SK-N-SH treated with all-trans-retinoic acid at 6 μM for 48 hours (cell line): Measurements from ENCODE around the gene SAMD4A.
"Not testable (repeated sequence)": the region's sequence is repeated elsewhere in the genome, so short reads cannot be mapped to it uniquely, and the experiment has no call there.

Experiments used
- ATAC-seq: fragments of 200-7000 bp; cut with Tn5 transposase; 3 replicates; pipeline ENCODE4 v1.9.1; 2020; ENCODE audit warnings: mild to moderate bottlenecking, moderate library complexity
- BACH2 ChIP-seq: fragments of 250-450 bp; sonication (Bioruptor Pico); IDR thresholded peaks from 2 replicates; pipeline ENCODE4 v1.9.0; 2021; ENCODE audit warnings: mild to moderate bottlenecking, borderline replicate concordance
- CSDC2 ChIP-seq: fragments of 250-450 bp; sonication (Bioruptor Pico); IDR thresholded peaks from 2 replicates; pipeline ENCODE4 v1.5.0; 2020; ENCODE audit warnings: mild to moderate bottlenecking, moderate library complexity
- ESRRG ChIP-seq: fragments of 250-450 bp; sonication (Bioruptor Pico); IDR thresholded peaks from 2 replicates; pipeline ENCODE4 v1.6.1; 2021; ENCODE audit warnings: mild to moderate bottlenecking
- GLIS3 ChIP-seq: fragments of 250-450 bp; sonication (Bioruptor Pico); IDR thresholded peaks from 2 replicates; pipeline ENCODE4 v1.5.0; 2020; ENCODE audit warnings: mild to moderate bottlenecking, moderate library complexity
- ISL1 ChIP-seq: fragments of 250-450 bp; sonication (Bioruptor Pico); IDR thresholded peaks from 2 replicates; pipeline ENCODE4 v2.1.2; 2022; ENCODE audit warnings: mild to moderate bottlenecking, moderate library complexity
- OSR1 ChIP-seq: fragments of 250-450 bp; sonication (Bioruptor Pico); IDR thresholded peaks from 2 replicates; pipeline ENCODE4 v1.8.0; 2022; ENCODE audit warnings: moderate library complexity, mild to moderate bottlenecking, inconsistent platforms
- PPARA ChIP-seq: fragments of 250-450 bp; sonication (Bioruptor Pico); IDR thresholded peaks from 2 replicates; pipeline ENCODE4 v1.5.0; 2020; ENCODE audit warnings: mild to moderate bottlenecking, borderline replicate concordance
- RARB ChIP-seq: fragments of 250-450 bp; sonication (Bioruptor Pico); IDR thresholded peaks from 2 replicates; pipeline ENCODE4 v1.8.0; 2021; ENCODE audit warnings: mild to moderate bottlenecking, moderate library complexity
- SNAI2 ChIP-seq: fragments of 250-450 bp; sonication (Bioruptor Pico); IDR thresholded peaks from 2 replicates; pipeline ENCODE4 v1.5.0; 2020; ENCODE audit warnings: mild to moderate bottlenecking, moderate library complexity
- TCF4 ChIP-seq: fragments of 250-450 bp; sonication (Bioruptor Pico); IDR thresholded peaks from 2 replicates; pipeline ENCODE4 v1.8.0; 2021; ENCODE audit warnings: mild to moderate bottlenecking, moderate library complexity, borderline replicate concordance
- TOX ChIP-seq: fragments of 250-450 bp; sonication (Bioruptor Pico); IDR thresholded peaks from 2 replicates; pipeline ENCODE4 v1.8.0; 2021; ENCODE audit warnings: mild to moderate bottlenecking, moderate library complexity, borderline replicate concordance
- ZC3H10 ChIP-seq: fragments of 250-450 bp; sonication (Bioruptor Pico); IDR thresholded peaks from 2 replicates; pipeline ENCODE4 v1.5.1; 2021; ENCODE audit warnings: mild to moderate bottlenecking, moderate library complexity
- ZFP3 ChIP-seq: fragments of 250-450 bp; sonication (Bioruptor Pico); IDR thresholded peaks from 2 replicates; pipeline ENCODE4 v1.5.0; 2020; ENCODE audit warnings: mild to moderate bottlenecking, moderate library complexity
- ZNF565 ChIP-seq: fragments of 450-650 bp; formaldehyde crosslinking; conservative IDR thresholded peaks from 2 replicates; pipeline ENCODE4 v1.5.0; 2020; ENCODE audit warnings: low read depth, mild to moderate bottlenecking, moderate library complexity
- ZNF70 ChIP-seq: fragments of 450-650 bp; formaldehyde crosslinking; IDR thresholded peaks from 2 replicates; pipeline ENCODE4 v1.5.0; 2020; ENCODE audit warnings: mild to moderate bottlenecking, moderate library complexity
- ZNF8 ChIP-seq: fragments of 450-650 bp; formaldehyde crosslinking; IDR thresholded peaks from 2 replicates; pipeline ENCODE4 v1.5.0; 2020; ENCODE audit warnings: mild to moderate bottlenecking, moderate library complexity
- TF ChIP-seq, protein P1 (sequence below): fragments of 250-450 bp; sonication (Bioruptor Pico); IDR thresholded peaks from 2 replicates; pipeline ENCODE4 v1.5.1; 2021; ENCODE audit warnings: mild to moderate bottlenecking, moderate library complexity
- TF ChIP-seq, protein P2 (sequence below): fragments of 250-450 bp; sonication (Bioruptor Pico); IDR thresholded peaks from 2 replicates; pipeline ENCODE4 v1.8.0; 2021; ENCODE audit warnings: low read depth, mild to moderate bottlenecking, moderate library complexity, borderline replicate concordance
- TF ChIP-seq, protein P3 (sequence below): fragments of 250-450 bp; sonication (Bioruptor Pico); IDR thresholded peaks from 2 replicates; pipeline ENCODE4 v1.8.0; 2020; ENCODE audit warnings: mild to moderate bottlenecking, moderate library complexity, borderline replicate concordance
- TF ChIP-seq, protein P4 (sequence below): fragments of 250-450 bp; sonication (Bioruptor Pico); IDR thresholded peaks from 2 replicates; pipeline ENCODE4 v1.5.0; 2020; ENCODE audit warnings: mild to moderate bottlenecking, moderate library complexity

Gene SAMD4A

DNA sequence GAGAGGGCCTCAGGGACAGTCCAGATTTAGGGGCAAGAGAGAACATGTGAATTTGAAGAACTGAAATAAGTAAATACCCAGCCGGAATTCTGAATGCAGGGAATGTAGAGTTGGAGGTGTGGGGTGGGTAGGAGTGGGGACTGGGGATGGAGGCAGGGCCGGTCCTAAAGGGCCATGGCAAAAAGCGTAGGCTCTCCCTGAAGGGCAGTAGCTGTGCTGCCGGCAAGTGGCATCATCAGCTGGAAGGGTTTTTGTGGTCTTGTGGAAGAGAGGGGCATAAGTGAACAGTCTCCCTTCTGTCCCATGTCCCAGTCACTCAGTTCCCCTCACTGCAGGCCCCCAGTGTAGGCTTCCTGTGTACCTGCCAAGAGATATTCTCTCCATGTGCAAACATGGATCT, 231.1 kb downstream of the SAMD4A start:
- no peak for TF ChIP-seq OSR1 (CRISPR knock-in tag)
- ATAC-seq: no peak

DNA sequence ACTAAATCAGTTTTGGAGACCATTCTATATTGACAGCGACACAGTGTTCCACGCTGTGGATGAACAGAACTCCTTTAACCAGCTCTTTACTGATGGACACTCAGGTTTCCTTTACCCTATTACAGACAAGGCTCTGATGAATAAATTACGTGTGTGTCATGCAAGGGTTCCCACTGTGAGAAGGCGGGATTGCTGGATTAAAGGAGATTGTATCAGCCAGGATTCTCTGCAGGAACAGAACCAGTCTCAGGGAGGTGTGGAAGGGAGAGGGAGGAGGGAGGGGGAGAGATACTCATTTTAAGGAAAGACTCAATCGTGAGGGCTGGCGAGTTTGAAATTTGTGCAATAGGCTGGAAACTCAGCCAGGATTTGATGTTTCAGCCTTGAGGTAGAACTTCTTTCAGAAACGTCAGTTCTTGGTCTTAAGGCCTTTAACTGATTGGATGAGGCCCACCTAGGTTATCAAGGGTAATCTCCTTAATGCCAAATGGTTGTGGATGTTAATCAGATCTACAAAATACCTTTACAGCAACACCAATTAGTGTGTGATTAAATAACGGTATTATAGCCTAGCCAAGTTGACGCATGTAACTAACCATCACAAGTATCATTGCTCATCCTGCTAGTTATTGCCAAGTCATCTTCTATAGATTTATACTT, 231.7 kb downstream of the SAMD4A start:
- TF ChIP-seq PPARA (CRISPR knock-in tag) (no peak), TOX (CRISPR knock-in tag) (no peak), CSDC2 (CRISPR knock-in tag) (no peak), OSR1 (CRISPR knock-in tag) (no peak), SNAI2 (CRISPR knock-in tag) (no peak), ZNF8 (no peak), ISL1 (CRISPR knock-in tag) (no peak), TCF4 (CRISPR knock-in tag) (no peak), ESRRG (CRISPR knock-in tag) (no peak), ZFP3 (no peak), ZNF565 (CRISPR knock-in tag) (no peak), GLIS3 (CRISPR knock-in tag) (no peak)
- TF ChIP-seq, protein P1, sequence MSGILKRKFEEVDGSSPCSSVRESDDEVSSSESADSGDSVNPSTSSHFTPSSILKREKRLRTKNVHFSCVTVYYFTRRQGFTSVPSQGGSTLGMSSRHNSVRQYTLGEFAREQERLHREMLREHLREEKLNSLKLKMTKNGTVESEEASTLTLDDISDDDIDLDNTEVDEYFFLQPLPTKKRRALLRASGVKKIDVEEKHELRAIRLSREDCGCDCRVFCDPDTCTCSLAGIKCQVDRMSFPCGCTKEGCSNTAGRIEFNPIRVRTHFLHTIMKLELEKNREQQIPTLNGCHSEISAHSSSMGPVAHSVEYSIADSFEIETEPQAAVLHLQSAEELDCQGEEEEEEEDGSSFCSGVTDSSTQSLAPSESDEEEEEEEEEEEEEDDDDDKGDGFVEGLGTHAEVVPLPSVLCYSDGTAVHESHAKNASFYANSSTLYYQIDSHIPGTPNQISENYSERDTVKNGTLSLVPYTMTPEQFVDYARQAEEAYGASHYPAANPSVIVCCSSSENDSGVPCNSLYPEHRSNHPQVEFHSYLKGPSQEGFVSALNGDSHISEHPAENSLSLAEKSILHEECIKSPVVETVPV: no peak
- TF ChIP-seq, protein P2, sequence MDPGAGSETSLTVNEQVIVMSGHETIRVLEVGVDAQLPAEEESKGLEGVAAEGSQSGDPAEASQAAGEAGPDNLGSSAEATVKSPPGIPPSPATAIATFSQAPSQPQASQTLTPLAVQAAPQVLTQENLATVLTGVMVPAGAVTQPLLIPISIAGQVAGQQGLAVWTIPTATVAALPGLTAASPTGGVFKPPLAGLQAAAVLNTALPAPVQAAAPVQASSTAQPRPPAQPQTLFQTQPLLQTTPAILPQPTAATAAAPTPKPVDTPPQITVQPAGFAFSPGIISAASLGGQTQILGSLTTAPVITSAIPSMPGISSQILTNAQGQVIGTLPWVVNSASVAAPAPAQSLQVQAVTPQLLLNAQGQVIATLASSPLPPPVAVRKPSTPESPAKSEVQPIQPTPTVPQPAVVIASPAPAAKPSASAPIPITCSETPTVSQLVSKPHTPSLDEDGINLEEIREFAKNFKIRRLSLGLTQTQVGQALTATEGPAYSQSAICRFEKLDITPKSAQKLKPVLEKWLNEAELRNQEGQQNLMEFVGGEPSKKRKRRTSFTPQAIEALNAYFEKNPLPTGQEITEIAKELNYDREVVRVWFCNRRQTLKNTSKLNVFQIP (CRISPR knock-in tag): no peak
- TF ChIP-seq, protein P3, sequence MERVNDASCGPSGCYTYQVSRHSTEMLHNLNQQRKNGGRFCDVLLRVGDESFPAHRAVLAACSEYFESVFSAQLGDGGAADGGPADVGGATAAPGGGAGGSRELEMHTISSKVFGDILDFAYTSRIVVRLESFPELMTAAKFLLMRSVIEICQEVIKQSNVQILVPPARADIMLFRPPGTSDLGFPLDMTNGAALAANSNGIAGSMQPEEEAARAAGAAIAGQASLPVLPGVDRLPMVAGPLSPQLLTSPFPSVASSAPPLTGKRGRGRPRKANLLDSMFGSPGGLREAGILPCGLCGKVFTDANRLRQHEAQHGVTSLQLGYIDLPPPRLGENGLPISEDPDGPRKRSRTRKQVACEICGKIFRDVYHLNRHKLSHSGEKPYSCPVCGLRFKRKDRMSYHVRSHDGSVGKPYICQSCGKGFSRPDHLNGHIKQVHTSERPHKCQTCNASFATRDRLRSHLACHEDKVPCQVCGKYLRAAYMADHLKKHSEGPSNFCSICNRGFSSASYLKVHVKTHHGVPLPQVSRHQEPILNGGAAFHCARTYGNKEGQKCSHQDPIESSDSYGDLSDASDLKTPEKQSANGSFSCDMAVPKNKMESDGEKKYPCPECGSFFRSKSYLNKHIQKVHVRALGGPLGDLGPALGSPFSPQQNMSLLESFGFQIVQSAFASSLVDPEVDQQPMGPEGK: no peak
- TF ChIP-seq, protein P4, sequence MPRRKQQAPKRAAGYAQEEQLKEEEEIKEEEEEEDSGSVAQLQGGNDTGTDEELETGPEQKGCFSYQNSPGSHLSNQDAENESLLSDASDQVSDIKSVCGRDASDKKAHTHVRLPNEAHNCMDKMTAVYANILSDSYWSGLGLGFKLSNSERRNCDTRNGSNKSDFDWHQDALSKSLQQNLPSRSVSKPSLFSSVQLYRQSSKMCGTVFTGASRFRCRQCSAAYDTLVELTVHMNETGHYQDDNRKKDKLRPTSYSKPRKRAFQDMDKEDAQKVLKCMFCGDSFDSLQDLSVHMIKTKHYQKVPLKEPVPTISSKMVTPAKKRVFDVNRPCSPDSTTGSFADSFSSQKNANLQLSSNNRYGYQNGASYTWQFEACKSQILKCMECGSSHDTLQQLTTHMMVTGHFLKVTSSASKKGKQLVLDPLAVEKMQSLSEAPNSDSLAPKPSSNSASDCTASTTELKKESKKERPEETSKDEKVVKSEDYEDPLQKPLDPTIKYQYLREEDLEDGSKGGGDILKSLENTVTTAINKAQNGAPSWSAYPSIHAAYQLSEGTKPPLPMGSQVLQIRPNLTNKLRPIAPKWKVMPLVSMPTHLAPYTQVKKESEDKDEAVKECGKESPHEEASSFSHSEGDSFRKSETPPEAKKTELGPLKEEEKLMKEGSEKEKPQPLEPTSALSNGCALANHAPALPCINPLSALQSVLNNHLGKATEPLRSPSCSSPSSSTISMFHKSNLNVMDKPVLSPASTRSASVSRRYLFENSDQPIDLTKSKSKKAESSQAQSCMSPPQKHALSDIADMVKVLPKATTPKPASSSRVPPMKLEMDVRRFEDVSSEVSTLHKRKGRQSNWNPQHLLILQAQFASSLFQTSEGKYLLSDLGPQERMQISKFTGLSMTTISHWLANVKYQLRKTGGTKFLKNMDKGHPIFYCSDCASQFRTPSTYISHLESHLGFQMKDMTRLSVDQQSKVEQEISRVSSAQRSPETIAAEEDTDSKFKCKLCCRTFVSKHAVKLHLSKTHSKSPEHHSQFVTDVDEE (CRISPR knock-in tag): no peak
- no peak for ATAC-seq

DNA sequence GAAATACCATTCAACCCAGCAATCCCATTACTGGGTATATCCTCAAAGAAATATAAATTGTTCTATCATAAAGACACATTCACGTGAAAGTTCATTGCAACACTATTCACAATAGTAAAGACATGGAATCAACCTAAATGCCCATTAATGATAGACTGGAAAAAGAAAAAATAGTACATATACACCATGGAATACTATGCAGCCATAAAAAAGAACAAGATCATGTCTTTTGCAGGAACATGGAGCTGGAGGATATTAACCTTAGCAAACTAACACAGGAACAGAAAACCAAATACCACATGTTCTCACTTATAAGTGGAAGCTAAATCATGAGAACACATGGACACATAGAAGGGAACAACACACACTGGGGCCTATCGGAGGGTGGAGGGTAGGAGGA, 234.6 kb downstream of the SAMD4A start:
- not testable (repeated sequence) for ATAC-seq

DNA sequence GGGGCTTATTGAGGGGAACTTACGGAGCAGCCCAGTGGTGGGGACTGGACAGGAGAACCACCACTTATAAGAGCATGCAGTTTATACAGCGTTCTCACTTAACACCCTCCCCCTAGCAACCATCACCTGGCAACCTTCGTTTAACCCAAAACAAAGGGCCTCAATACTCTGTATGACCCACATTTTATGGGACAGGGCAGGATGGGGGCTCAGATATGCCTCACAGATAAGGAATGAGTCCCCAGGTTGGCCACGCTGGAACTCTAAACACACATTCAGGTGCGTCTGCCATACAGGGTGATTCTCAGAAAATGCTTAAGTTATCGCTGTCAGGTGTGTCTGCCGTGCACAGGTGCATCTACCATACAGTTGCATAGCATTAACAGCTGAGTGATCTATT, 236.5 kb downstream of the SAMD4A start:
- TF ChIP-seq TOX (CRISPR knock-in tag) (no peak), ZNF565 (CRISPR knock-in tag) (no peak), ZNF70 (CRISPR knock-in tag) (no peak), BACH2 (no peak), GLIS3 (CRISPR knock-in tag) (no peak)
- ATAC-seq: no peak

DNA sequence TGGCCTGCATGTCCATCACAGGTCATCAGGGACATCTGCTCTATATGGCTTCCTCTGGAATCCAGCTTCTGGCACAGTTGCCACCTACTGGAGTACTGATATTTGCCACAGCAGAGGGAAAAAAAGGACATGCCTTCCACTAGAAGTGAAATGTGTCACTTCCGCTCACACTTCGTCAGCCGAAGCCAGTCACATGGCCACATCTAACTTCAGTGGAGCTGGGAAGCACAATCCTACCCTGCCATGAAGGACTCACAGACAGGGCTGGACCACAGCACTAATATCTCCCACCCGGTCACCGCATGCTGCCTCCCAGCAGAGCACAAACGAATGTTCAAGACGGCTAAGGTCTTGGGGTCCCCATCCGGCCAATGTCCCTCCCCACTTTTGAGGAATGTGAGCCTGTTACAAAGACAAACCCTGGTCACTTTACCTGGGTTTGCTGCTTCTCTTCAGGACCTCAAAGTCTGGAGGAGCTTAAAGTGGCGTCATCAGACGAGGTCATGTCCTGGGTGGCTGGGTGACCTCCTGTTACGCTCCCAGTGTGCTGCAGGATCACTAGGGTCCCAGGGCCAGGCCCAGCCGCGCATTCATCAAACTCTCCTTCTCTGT, 237.1 kb downstream of the SAMD4A start:
- TF ChIP-seq SNAI2 (CRISPR knock-in tag) (no peak), RARB (CRISPR knock-in tag) (no peak), ZC3H10 (no peak), ZNF8 (no peak)
- TF ChIP-seq, protein P1: no peak
- ATAC-seq: no peak
